Renal cortex interstitium (tissue), 11 donors: Measurements from ENCODE around the gene TSHZ2. TPM values are rescaled to one million over a fixed set of nuclear protein-coding genes. Genes with fewer than 3 reads are reported as not detected.

ENCODE experiments used
- DNase-seq, 11 donors: peaks; one replicate each; pipeline ENCODE4 v3.0.0-alpha.2; 2013; ENCODE audit warnings: low read depth in 9 of 11, low spot score in 4 of 11; ENCODE audit errors: extremely low read depth in 1 of 11
- polyA plus RNA-seq, 3 donors: library from polyadenylated mRNA; unstranded; fragments of 120-200 nt; gene quantifications; one replicate each; pipeline ENCODE4 v1.2.1, GENCODE V29; 2013; ENCODE audit not compliant: insufficient read length in 3 of 3

The TSHZ2 gene
- polyA plus RNA-seq, 3 donors, result 12.8 to 15.9 (median 13.3) TPM

- DNase-seq, result no peak
Observed at GRCh38 chr20:53133628-53134027, 161.5 kb downstream of the TSHZ2 start.

- no peak for DNase-seq
Observed at GRCh38 chr20:53136473-53136872, 164.3 kb downstream of the TSHZ2 start.

GRCh38 chr20:53138454-53139262 lies 166.5 kb downstream of the TSHZ2 start:
- no peak for DNase-seq

GRCh38 chr20:53141201-53142050 lies 169.3 kb downstream of the TSHZ2 start:
- DNase-seq, result no peak

- DNase-seq, result no peak
Observed at GRCh38 chr20:53142225-53143127, 170.3 kb downstream of the TSHZ2 start.

- no peak for DNase-seq
Observed at GRCh38 chr20:53146201-53146891, 174.2 kb downstream of the TSHZ2 start.

GRCh38 chr20:53148771-53149147 lies 176.6 kb downstream of the TSHZ2 start:
- no peak for DNase-seq

GRCh38 chr20:53149148-53149889 lies 177.2 kb downstream of the TSHZ2 start:
- peak in 5 of 11 donors; percentile 30 to 51 (median 31) for DNase-seq

GRCh38 chr20:53149890-53150205 lies 177.7 kb downstream of the TSHZ2 start:
- DNase-seq, result no peak

- no peak for DNase-seq
Observed at GRCh38 chr20:53150532-53150931, 178.4 kb downstream of the TSHZ2 start.

- DNase-seq, result no peak
Observed at GRCh38 chr20:53152228-53152627, 180.1 kb downstream of the TSHZ2 start.

GRCh38 chr20:53154540-53154939 lies 182.4 kb downstream of the TSHZ2 start:
- no peak for DNase-seq

- no peak for DNase-seq
Observed at GRCh38 chr20:53157443-53158408, 185.6 kb downstream of the TSHZ2 start.

GRCh38 chr20:53159160-53159559 lies 187.0 kb downstream of the TSHZ2 start:
- no peak for DNase-seq

GRCh38 chr20:53161073-53161472 lies 188.9 kb downstream of the TSHZ2 start:
- DNase-seq, result no peak

GRCh38 chr20:53161473-53161872 lies 189.3 kb downstream of the TSHZ2 start:
- no peak for DNase-seq

- DNase-seq, result peak in 10 of 11 donors; percentile 48 to 86 (median 72)
Observed at GRCh38 chr20:53162251-53162835, 190.2 kb downstream of the TSHZ2 start.
